ENCODE data around the gene CIDEB. TPM values are rescaled to one million over a fixed set of nuclear protein-coding genes. Genes with fewer than 3 reads are reported as not detected.

CIDEB gene
- total and polyA plus RNA-seq, 2 of the 4 experiments (the other 2 are of a cell fraction): under 0.01 to 0.19 TPM

DNA sequence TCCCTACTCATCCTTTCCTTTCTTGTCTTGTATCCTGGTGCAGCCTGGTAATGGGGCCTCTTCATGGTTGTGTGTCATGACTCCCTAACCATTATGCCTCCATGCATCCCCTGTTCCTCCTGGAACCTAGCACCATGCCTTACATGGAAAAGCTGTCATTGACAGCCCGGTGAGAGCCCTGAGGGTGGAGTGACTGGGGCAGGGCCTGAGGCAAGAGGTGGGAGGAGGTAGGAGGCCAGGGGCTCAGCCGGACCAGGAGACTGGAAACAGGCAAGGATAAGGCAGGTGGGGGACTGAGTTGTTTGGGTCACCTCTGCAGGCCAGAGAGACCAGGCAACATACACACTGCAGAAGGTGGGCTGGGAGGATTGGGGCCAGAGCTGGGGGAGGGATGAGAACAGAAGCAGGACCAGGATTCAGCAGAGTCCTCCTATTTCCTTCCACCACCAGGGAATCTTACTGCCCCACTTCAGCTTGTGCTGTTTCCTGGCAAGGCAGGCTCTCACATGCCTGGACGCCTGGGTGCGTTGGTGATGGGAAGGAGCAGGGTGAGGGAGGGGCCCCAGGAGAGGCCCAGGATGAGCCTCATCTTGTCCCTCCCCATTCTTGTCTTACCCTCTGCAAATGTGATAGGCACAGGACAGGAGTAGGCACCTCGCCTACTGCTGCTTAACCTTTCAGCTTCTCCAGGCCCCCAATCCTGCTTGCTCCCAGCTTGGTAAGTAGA is 1.9 kb upstream of the CIDEB start, which contains the start of gene LTB4R2:
Gene LTB4R2 (plus strand): TSS at position 603 of the 727 bp plus-strand sequence. CDS start 525 bp downstream, outside the sequence.
- in situ Hi-C loops (cut with MboI; ENCODE audit: low sequenced_read_pairs): no loop called here
- no peak for TF ChIP-seq FOS (IDR thresholded peaks at IDR 0.05; ENCODE audit: low read depth, low read length)
- TF ChIP-seq, protein P1, sequence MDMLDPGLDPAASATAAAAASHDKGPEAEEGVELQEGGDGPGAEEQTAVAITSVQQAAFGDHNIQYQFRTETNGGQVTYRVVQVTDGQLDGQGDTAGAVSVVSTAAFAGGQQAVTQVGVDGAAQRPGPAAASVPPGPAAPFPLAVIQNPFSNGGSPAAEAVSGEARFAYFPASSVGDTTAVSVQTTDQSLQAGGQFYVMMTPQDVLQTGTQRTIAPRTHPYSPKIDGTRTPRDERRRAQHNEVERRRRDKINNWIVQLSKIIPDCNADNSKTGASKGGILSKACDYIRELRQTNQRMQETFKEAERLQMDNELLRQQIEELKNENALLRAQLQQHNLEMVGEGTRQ (IDR thresholded peaks at IDR 0.05; ENCODE audit: low read depth, low read length): no peak
- TF ChIP-seq MXI1 (IDR thresholded peaks at IDR 0.05; ENCODE audit: borderline replicate concordance, low read depth, low read length): no peak
- TF ChIP-seq POLR2A (IDR thresholded peaks at IDR 0.05; ENCODE audit: low read depth, low read length): no peak
- TF ChIP-seq RFX5 (IDR thresholded peaks at IDR 0.05; ENCODE audit: low read depth, low read length): no peak
- TF ChIP-seq CTCF (conservative IDR thresholded peaks at IDR 0.05; ENCODE audit: low read depth, low read length): no peak
- no peak for TF ChIP-seq ELK1 (IDR thresholded peaks at IDR 0.05; ENCODE audit: borderline replicate concordance, low read depth, low read length)
- no peak for TF ChIP-seq BHLHE40 (IDR thresholded peaks at IDR 0.05; ENCODE audit: low read depth, low read length)
- TF ChIP-seq RAD21 (IDR thresholded peaks at IDR 0.05; ENCODE audit: low read length): no peak
- TF ChIP-seq SMC3 (IDR thresholded peaks at IDR 0.05; ENCODE audit: low read depth, low read length): no peak
- no peak for TF ChIP-seq CEBPB (IDR thresholded peaks at IDR 0.05; ENCODE audit: low read depth, low read length)
- no peak for TF ChIP-seq NFE2L2 (IDR thresholded peaks at IDR 0.05; ENCODE audit: low read depth, low read length)
- TF ChIP-seq MAZ (IDR thresholded peaks at IDR 0.05; ENCODE audit: borderline replicate concordance, low read depth, low read length): no peak
- no peak for TF ChIP-seq RCOR1 (IDR thresholded peaks at IDR 0.05; ENCODE audit: insufficient replicate concordance, low read length)

More for the DNA sequence above, 1.9 kb upstream of the CIDEB start, which contains the start of gene LTB4R2:
- intact Hi-C loops (cut with micrococcal nuclease): no loop called here
- Histone ChIP-seq H3K9me1 (ENCODE audit: insufficient read depth, low read length) (peaks cover 7% of the 10 kb centered on the region; the same call in 1 of the 2 replicates), H3K23ac (ENCODE audit: low read depth, low read length) (0 out of 2 replicates have a peak within 1 kb of the TSS, but pooled peaks have one; percentile 41), H4K20me1 (ENCODE audit: insufficient read depth, low read length) (peaks cover 8% of the 10 kb centered on the region; the same call in 1 of the 2 replicates), H2BK20ac (ENCODE audit: low read depth, low read length) (no peak within 1 kb of the TSS), H3K18ac (ENCODE audit: low read depth, low read length) (no peak within 1 kb of the TSS), H3K56ac (ENCODE audit: extremely low read depth, insufficient read depth, low read length) (no peak within 1 kb of the TSS), H3K9ac (ENCODE audit: low read depth, low read length) (no peak within 1 kb of the TSS), H2BK5ac (ENCODE audit: low read depth, low read length, poor library complexity, severe bottlenecking) (no peak within 1 kb of the TSS), H3K4ac (ENCODE audit: low read depth, low read length) (no peak within 1 kb of the TSS), H2BK15ac (ENCODE audit: low read depth, low read length) (no peak within 1 kb of the TSS), H3K79me1 (ENCODE audit: low read depth in 1 of 2, low read length in 2 of 2) (peaks cover 3 to 8% of the 10 kb centered on the region in 2 experiments; a peak in 1 of 4 replicates), H4K8ac (ENCODE audit: low read depth in 2 of 2, low read length in 2 of 2) (no peak within 1 kb of the TSS), H2AK9ac (replicated peaks; ENCODE audit: low read depth, low read length, poor library complexity) (peak within 1 kb of the TSS; percentile 60), H3K36me3 (ENCODE audit: control insufficient read depth, insufficient read depth, low read length) (peaks cover 19% of the 10 kb centered on the region), H2AK5ac (ENCODE audit: low read depth, low read length) (0 out of 2 replicates have a peak within 1 kb of the TSS, but pooled peaks have one; percentile 9), H3K9me3 (ENCODE audit: control insufficient read depth, insufficient read depth, low read length) (no peaks in the 10 kb centered on the region), H3K4me1 (ENCODE audit: control insufficient read depth, insufficient read depth, low read length) (peaks cover 10% of the 10 kb centered on the region; the same call in 1 of the 2 replicates), H3K4me2 (ENCODE audit: low read depth, low read length) (peak within 1 kb of the TSS; percentile 37; the same call in 1 of the 2 replicates), H3K27ac (ENCODE audit: insufficient read depth, low read length) (no peak within 1 kb of the TSS), H3K27me3 (ENCODE audit: control insufficient read depth, insufficient read depth, low read length) (peaks cover 2% of the 10 kb centered on the region; the same call in 1 of the 2 replicates), H2BK120ac (ENCODE audit: low read depth, low read length) (no peak within 1 kb of the TSS), H4K91ac (ENCODE audit: insufficient read depth, low read depth, low read length) (no peak within 1 kb of the TSS), H4K5ac (ENCODE audit: low read depth, low read length) (no peak within 1 kb of the TSS), H3K14ac (replicated peaks; ENCODE audit: low read depth, low read length) (no peak within 1 kb of the TSS), H3K4me3 (ENCODE audit: insufficient read depth, low read depth, low read length) (peak within 1 kb of the TSS; percentile 12; the same call in 1 of the 2 replicates), H2AFZ (replicated peaks; ENCODE audit: low read length, poor library complexity) (peak within 1 kb of the TSS; percentile 60)
- ATAC-seq (ENCODE audit: low read depth) (no peak), DNase-seq (no peak)
- POLR2A ChIA-PET (ENCODE audit: unreplicated experiment): no interaction called here
- 88% methylated on average over 1 of the region's 5 CpGs; no CpG with 5 or more reads in 1 of the 2 experiments for WGBS, 2 experiments (ENCODE audit: extremely low coverage in 2 of 2, insufficient read length in 1 of 2)
- dilution Hi-C loops (cut with HindIII; ENCODE audit: low sequenced_read_pairs, unreplicated experiment): no loop called here
- CTCF ChIA-PET: interaction anchor here (1.2 to 4.1 kb wide), 2 partner anchors 12 to 24 kb away, joined by 3 to 20 read pairs; no protein-coding TSS in a partner anchor
- BruUV-seq (replicated peaks): no TSS peak
